ENCODE results near the gene MACROH2A2. TPM values are rescaled to one million over a fixed set of nuclear protein-coding genes. Genes with fewer than 3 reads are reported as not detected.
A peak's percentile ranks its signal among the peaks of the same experiment; 100 is the strongest.

The MACROH2A2 gene
- total and polyA plus RNA-seq, 2 of the 13 experiments (the other 11 are each of a cell fraction or from before 2014, with no cell fraction given), result 9.8 to 43.1 TPM

GRCh38 chr10:70145666-70146488 is 93.2 kb downstream of the MACROH2A2 start (continued):
- TF ChIP-seq ARID3A (IDR thresholded peaks at IDR 0.05; ENCODE audit: low read depth, low read length), result no peak
- TF ChIP-seq NFIB (CRISPR knock-in tag; IDR thresholded peaks at IDR 0.05; ENCODE audit: borderline replicate concordance), result no peak
- no peak for TF ChIP-seq ZNF382 (CRISPR knock-in tag; IDR thresholded peaks at IDR 0.05; ENCODE audit: borderline replicate concordance)
- TF ChIP-seq KDM3A (CRISPR knock-in tag; IDR thresholded peaks at IDR 0.05; ENCODE audit: low read depth), result 0 out of 2 replicates have a peak, but pooled peaks have one; percentile 24
- TF ChIP-seq ZNF362 (CRISPR knock-in tag; IDR thresholded peaks at IDR 0.05; ENCODE audit: borderline replicate concordance), result no peak
- TF ChIP-seq ZNF431 (CRISPR knock-in tag; IDR thresholded peaks at IDR 0.05; ENCODE audit: borderline replicate concordance, low read depth), result no peak
- no peak for TF ChIP-seq ZMAT5 (CRISPR knock-in tag; IDR thresholded peaks at IDR 0.05; ENCODE audit: borderline replicate concordance, low read depth)
- no peak for TF ChIP-seq ATF4 (CRISPR knock-in tag; IDR thresholded peaks at IDR 0.05)
- no peak for TF ChIP-seq DNMT3B (CRISPR knock-in tag; conservative IDR thresholded peaks at IDR 0.05)
- TF ChIP-seq THAP11 (CRISPR knock-in tag; IDR thresholded peaks at IDR 0.05), result peak; percentile 42; the same call in 1 of the 2 replicates
- TF ChIP-seq BCL6 (CRISPR knock-in tag; IDR thresholded peaks at IDR 0.05), result peak; percentile 35; the same call in 1 of the 2 replicates
- peak; percentile 55; the same call in 1 of the 2 replicates for TF ChIP-seq EED (CRISPR knock-in tag; IDR thresholded peaks at IDR 0.05)
- TF ChIP-seq ADNP (CRISPR knock-in tag; IDR thresholded peaks at IDR 0.05), result peak; percentile 5; the same call in 1 of the 2 replicates
- no peak for TF ChIP-seq ZSCAN22 (CRISPR knock-in tag; IDR thresholded peaks at IDR 0.05)
- TF ChIP-seq SOX13 (IDR thresholded peaks at IDR 0.05), result no peak
- TF ChIP-seq SOX13 (CRISPR knock-in tag; conservative IDR thresholded peaks at IDR 0.05 in 1 of 2, IDR thresholded peaks at IDR 0.05 in 1 of 2), result peak in 1 of 2 experiments; percentile 5; a peak in 1 of 4 replicates
- TF ChIP-seq ZNF501 (CRISPR knock-in tag; IDR thresholded peaks at IDR 0.05), result no peak; the same call in 1 of the 2 replicates
- TF ChIP-seq GLMP (CRISPR knock-in tag; IDR thresholded peaks at IDR 0.05; ENCODE audit: borderline replicate concordance), result no peak
- TF ChIP-seq GATA4 (IDR thresholded peaks at IDR 0.05; ENCODE audit: borderline replicate concordance, low read depth), result no peak; the same call in 1 of the 2 replicates
- peak; percentile 62; the same call in 1 of the 2 replicates for TF ChIP-seq ZNF879 (CRISPR knock-in tag; IDR thresholded peaks at IDR 0.05)
- TF ChIP-seq ZNF800 (CRISPR knock-in tag; IDR thresholded peaks at IDR 0.05), result peak; percentile 90
- TF ChIP-seq ZNF614 (CRISPR knock-in tag; IDR thresholded peaks at IDR 0.05; ENCODE audit: borderline replicate concordance), result no peak
